HG03575 (cell line): ENCODE results near the gene TMEM95.
"Not testable (repeated sequence)": the region's sequence is repeated elsewhere in the genome, so short reads cannot be mapped to it uniquely, and the experiment has no call there.

Experiments used
- ATAC-seq: cut with Tn5 transposase; IDR thresholded peaks from one replicate; pipeline ENCODE4 v1.9.1; 2021; ENCODE audit not compliant: unreplicated experiment, insufficient number of reproducible peaks, low FRiP score; ENCODE audit errors: extremely low read depth

TMEM95 gene

DNA sequence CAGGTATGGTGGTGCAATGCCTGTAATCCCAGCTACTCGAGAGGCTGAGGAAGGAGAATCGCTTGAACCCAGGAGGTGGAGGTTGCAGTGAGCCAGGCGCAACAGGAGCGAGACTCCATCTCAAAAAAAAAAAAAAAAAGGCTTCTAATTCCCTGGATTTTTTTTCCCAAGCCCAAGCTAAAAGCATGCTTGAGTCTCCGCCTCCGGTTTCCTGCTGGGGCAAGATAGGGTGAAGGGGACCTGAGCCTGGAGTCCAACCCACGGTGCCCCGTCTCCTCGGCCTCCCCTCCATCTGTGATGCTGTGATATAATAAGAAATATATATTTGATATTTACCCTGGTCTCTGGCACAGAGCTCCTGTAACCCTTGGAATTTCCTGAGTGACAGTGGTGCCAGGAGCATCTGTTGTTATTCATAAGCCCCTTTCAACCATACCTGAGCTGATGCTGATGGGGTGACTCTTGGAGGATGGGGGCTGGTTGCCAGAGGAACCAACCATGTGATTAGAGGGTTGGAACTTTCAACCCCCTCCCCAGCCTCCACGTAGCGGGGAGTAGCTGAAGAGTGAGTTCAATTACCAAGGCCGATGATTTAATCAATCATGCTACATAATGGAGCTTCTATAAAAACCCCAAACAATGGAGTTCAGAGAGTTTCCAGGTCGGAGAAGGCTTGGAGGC is 13.1 kb downstream of the TMEM95 start:
- no peak for ATAC-seq

DNA sequence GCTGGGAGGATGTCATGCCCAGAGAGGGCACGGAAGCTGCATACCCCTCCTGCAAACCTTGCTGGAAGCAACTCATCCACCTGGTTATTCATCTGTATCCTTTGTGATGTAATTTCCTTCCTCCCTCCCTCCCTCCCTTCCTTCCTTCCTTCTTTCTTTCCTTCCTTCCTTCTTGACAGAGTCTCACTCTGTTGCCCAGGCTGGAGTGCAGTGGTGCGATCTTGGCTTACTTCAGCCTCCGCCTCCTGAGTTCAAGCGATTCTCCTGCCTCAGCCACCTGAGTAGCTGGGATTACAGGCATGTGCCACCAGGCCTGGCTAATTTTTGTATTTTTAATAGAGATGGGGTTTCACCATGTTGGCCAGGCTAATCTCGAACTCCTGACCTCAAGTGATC is 13.6 kb downstream of the TMEM95 start:
- not testable (repeated sequence) for ATAC-seq

DNA sequence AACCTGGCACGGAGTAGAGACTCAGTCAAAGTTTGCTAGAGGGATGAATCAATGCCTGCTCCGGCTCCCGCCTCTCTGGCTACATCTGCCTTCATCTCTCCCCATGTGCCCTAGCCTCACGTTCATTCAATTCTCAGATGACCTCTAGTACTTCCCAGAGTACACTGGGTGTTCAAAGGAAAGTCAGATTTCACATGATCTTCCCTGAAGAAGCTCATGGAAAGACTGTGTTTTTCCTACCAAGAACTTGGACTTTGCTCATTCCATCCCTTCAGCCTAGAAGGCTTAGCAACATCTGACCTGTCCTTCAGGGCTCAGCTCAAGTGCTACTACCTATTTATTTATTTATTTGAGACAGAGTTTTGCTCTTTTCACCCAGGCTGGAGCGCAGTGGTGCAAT is 14.9 kb downstream of the TMEM95 start:
- no peak for ATAC-seq

DNA sequence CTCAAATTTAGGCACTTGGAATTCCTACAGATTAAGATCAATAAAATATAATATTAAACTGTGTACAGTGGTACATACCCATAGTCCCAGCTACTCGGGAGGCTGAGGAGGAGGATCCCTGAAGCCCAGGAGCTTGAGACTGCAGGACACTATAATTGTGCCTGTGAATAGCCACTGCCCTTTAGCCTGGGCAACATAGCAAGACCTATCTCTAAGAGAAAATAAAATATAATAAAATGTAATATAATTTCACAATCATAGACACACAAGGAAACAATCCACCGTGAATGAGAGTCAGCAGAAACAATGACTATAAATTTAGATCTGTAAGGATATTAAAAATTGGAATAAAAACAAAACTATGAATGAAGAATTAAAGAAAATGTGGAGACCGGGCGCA is 15.9 kb downstream of the TMEM95 start:
- no peak for ATAC-seq

DNA sequence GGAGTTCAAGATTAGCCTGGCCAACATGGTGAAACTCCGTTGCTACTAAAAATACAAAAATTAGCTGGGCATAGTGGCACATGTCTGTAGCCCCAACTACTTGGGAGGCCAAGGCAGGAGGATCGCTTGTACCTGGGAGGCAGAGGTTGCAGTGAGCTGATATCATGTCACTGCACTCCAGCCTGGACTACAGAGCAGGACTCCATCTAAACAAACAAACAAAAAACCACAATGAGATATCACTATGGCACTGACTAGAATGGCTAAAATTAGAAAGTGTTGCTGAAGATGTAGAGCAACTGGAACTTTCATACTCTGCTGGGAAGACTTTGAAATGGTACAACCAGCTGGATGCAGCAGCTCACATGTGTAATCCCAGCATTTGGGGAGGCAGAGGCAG is 19.4 kb downstream of the TMEM95 start:
- ATAC-seq: no peak

DNA sequence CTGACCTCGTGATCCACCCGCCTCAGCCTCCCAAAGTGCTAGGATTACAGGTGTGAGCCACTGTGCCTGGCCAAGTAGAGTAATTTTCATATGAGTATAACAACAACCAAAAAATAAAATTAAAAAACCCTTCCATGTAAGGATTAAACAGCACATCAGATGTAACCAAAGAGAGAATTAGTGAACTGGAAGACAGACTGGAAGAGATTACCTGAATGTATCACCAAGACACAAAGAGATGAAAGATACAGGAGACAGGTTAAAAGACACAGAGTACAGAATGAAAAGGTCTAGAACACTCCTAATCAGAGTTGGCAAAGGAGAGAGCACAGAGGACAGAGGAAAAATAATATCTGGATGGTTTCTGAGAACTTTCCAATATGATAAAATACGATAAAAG is 24.2 kb downstream of the TMEM95 start:
- no peak for ATAC-seq

DNA sequence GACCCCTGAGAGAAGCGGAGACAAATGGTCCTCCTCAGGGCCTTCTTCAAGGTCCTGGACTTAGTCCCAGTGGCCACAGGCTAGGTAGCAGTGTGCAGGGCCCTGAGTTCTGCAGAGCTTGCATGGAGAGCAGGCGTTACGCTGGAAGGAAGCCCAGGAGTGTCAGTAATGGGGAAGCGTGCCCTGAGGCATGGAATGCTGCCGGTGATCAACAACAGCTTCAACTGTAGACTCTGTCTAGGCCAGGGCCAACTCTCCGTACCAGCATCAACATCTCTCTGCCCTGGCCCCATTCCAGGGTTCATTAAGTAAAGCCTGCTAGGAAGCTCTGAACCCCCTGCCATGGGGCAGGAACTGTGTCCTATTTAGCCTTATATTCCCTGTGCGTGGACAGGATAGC is 25.4 kb downstream of the TMEM95 start:
- no peak for ATAC-seq

DNA sequence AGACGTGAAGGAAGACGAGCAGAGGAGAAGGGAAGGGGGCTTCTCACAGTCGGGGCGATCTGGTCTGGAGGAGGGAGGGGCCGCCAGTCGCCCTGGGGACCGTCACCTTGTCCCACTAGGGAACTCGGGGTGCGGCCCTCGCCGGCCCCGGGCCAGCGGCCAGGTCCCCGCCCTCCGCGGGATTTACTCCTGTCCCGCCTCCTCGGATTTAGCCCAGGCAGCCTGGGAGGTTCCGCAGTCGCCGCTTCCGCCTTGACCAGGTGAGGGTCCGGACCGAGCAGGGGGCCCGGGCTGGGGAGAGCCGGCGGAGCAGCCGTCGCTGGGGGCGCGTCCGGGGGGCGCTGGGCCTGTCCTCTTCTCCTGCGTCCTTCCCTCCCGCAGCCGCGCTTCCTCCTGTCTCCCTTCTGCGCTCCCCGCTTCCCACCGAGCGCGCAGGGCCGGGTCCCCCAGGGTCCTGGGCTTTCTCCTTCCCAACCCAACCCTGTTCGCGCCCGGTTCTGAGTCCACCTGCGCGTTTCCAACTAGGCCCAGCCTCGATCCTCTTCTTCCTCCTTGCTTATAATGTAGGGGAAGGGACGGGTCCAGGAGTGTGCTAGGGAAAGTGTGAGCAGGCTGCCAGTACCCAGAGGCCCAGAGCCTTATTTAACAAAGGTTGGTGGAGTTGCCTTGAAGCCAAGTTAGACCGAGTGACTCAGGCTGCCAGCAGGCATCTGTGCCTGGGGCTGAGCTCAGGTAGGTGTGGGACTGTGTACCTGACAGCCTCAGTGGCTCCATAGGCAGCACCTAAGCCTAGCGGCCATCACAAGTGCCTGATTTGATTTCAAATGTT is 26.1 kb downstream of the TMEM95 start, which contains the start of gene TNK1:
Gene TNK1 (plus strand): TSS at position 235 of the 829 bp plus-strand sequence. CDS start 1,838 bp downstream, outside the sequence.
- ATAC-seq: no peak

DNA sequence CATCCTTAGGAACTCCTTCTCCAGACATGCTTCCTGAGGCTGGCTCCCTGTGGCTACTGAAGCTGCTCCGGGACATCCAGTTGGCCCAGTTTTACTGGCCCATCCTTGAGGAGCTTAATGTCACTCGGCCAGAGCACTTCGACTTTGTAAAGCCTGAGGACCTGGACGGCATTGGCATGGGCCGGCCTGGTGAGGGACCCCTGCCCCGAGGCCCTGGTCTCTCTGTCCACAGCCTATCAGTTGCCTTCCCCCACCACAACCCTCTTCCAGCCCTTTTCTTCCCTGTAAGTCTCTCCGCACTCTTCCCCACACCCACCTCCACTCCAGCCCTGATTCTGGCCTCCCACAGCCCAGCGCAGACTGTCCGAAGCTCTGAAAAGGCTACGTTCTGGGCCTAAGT is 27.9 kb downstream of the TMEM95 start:
- ATAC-seq: no peak

DNA sequence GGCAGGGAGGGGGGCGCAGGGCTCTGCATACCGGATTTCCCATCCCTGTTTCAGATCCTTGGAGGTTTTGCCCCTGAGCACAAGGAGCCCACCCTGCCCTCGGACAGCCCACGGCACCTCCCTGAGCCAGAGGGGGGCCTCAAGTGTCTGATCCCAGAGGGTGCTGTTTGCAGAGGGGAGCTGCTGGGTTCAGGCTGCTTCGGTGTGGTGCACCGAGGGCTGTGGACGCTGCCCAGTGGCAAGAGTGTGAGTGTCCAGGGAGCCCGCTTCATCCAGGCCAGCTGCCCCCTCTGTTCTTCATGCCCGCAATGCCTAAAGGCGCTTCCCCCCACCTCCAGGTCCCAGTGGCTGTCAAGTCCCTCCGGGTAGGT is 28.4 kb downstream of the TMEM95 start:
- ATAC-seq: no peak

DNA sequence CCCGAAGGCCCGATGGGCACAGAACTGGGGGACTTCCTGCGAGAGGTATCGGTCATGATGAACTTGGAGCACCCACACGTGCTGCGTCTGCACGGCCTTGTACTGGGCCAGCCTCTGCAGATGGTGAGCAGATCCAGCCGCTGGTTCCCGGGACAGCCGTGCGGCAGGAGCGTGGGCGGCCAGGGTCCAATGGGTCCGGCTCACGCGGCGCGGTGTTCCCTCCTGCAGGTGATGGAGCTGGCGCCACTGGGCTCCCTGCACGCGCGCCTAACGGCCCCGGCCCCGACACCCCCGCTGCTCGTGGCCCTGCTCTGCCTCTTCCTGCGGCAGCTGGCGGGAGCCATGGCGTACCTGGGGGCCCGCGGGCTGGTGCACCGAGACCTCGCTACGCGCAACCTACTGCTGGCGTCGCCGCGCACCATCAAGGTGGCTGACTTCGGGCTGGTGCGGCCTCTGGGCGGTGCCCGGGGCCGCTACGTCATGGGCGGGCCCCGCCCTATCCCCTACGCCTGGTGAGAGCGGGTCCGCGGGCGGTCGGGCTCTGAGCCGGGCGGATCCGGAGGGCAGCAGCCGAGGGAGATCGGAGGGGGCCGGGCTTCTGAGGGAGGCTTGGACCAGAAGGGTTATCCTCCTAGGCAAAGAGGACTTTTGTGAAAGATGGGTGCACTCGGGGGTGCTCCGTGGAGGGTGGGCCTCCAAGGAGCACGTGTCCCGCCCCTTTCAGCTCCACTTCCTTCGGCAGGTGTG is 29.0 kb downstream of the TMEM95 start:
- no peak for ATAC-seq

DNA sequence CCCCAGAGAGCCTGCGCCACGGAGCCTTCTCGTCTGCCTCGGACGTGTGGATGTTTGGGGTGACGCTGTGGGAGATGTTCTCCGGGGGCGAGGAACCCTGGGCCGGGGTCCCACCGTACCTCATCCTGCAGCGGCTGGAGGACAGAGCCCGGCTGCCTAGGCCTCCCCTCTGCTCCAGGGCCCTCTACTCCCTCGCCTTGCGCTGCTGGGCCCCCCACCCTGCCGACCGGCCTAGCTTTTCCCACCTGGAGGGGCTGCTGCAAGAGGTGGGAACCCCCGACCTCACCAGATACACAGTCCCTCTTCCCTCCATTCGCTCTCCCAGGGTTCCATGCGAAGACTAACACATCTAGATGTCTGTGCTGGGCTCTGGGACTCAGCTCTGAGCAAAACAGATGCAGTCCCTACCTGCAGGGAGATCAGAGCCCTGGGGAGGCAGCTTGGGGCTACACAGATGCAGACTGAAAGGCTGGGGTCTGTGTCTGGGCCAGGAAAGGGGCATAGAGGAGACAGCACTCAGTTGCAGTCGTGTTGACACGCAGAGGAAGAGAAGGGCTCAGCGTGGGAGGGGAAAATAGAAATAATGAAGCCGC is 29.6 kb downstream of the TMEM95 start:
- ATAC-seq: no peak

DNA sequence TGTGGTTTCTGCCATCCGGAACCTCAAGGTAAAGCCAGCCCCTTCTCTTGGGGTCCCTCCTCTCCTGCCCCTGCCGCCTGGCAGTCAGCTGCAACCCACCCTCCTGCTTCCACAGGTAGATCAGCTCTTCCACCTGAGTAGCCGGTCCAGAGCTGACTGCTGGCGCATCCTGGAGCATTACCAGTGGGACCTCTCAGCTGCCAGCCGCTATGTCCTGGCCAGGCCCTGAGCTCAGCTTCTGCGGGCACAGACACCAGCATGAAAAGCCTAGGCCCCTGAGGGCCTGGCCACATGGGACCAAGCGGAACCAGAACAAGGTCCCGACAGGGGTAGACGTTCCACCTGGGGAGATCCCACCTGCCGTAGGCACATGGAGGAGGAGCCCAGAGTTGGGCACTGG is 33.9 kb downstream of the TMEM95 start:
- ATAC-seq: no peak

DNA sequence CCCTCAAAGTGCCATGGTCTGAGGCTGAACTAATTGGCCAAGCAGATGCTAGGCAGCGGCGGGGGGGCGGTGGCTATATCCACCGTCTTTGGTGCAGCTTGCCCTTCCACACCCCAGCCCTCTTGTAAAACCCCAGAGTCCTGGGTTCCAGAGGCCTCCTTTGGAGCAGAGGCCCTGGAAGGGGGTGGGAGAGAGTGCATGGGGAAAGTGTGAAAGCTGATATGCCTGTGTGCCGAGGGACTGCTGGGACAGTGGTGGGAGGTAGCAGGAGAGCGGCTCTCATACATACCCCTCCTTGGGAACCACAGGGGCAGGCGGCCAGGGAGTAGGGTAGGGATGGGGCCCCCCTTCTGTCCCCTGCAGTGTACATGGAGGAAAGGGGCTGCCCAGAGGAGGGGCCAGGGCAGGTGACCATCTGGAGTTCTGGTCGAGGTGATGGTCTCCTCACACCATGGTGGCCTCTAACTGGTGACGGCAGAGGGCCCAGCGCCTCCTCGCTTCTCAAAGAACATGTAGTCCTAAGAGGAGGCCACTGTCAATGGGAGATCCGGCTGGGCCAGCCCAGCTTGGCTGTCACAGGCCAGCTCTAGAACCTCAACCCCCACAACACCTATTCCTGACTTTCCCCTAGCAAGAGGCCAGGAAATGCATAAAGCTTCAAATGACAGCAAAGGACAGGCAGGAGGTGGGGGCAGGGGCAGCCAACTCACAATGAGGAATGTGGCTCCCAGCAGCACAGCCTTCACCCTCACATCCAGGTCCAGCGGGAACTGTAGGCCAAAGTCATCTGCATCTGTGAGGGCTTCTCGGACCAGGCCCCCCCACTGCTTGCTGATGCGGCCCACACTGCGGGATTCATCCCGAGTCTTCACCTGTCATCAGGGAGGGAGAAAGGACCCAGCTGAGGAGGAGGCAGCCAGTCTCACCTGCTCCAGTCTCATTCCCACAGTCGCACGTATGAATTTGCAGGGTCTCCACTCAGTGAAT is 35.3 kb downstream of the TMEM95 start:
- no peak for ATAC-seq

DNA sequence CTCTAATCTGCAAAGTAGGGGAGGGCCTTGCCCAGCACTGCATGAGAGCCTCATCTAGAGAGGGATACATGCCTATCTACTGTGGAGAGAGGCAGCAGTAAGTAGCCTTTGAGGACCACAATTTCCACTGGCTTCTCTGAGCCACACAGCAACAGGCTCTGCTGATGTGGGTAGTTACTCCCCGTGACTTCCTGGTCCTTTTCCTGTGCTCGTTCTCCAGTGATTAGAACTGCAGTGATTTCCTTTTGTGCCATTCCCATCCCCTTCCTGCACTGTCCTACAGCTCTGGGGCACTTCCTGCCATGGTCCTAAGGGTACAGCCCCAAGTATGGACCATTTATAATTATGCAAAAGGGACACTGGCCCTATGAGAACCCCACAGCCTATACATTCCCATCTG is 36.4 kb downstream of the TMEM95 start:
- no peak for ATAC-seq

DNA sequence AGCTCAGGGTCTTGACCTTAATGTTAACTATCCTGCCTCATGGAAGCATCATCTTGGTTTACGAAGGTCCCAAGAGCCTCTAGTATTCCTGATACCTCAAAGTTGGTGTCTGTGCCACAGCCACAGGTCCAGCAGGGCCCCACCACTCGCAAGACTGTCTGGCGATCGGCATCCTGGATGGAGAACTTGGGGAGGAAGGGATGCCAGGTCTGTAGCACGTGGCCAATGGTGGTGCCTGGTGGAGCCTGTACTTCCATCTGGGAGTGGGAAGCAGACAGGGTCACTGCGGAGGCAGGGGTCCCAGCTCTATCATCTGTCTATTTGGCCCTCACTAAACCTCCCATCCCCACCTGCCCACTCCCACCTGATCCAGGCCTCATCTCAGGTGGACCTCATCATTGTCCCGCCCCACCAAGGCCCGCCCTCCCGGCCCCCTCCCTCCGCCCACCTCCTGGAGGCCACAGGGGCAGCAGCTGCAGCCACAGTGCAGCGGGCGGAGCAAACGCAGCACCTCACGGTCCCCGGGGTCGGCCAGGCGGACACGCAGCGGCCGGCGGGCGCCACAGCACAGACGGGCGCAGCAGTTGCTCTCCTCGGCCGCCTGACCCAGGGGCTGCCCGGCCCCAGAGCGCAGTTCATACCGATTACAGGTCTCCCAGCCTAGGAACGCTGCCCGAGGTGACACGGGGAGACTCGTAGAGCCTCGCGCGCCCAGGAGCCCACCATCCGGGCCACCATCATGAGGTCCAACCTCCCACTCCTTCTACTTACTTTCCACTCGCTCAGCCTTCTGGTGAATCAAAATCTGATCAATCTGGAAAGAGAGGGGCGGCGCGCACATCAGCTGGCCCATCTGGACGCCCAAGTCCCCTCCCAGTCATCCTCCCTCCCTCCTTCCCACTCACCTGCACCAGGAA is 38.0 kb downstream of the TMEM95 start:
- no peak for ATAC-seq

DNA sequence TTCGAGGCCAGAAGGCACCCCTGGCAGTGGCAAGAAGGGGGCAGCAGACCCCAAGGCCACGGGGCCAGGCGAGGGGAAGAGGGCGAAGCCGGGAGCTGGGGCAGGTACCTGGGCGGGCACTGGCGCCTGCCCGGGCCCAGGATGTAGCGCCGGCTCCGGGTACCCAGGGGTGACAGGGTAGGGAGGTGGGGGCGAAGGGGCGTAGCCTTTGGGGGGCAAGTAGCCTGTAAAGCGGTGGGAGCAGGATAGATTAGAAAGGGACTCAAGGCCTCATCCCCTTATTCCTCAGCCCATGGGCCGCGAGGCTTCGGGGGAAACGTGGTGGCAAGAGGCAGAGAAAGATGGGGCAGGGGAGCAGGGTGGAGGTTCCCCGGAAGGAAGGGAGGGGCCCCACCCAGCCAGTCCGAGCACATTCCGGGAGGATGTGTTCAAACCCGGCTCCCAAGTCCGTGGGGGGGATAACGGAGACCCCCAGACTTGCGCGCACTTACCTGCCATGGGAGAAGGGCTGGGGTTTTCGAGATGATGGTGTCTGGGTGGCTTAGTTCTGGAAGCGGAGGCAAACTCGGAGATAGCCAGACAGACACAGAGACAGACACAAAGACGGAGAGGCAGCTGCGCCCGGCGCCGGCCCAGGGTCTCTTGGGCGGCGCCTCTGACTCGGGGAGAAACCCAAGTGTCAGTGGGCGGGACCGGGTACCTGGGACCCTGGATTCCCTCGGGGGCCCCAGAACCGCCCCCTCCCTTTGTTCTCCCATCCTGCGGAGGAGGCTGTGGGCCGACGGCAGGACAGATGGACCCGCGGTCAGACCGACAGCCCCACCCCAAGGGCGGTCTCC is 38.9 kb downstream of the TMEM95 start:
- ATAC-seq: no peak
